Measurements from ENCODE around the gene PRICKLE3. TPM values are rescaled to one million over a fixed set of nuclear protein-coding genes. Genes with fewer than 3 reads are reported as not detected.
A peak's percentile ranks its signal among the peaks of the same experiment; 100 is the strongest.
"Not testable (repeated sequence)": the region's sequence is repeated elsewhere in the genome, so short reads cannot be mapped to it uniquely, and the experiment has no call there.

The PRICKLE3 gene
- total RNA-seq, 3 donors from 2014 or later = 9.2 to 11.7 (median 10.3) TPM

GRCh38 chrX:49164589-49165360 is 21.4 kb downstream of the PRICKLE3 start:
- DNase-seq (no peak), ATAC-seq (no peak)
- H3K4me1 Mint-ChIP-seq (ENCODE audit: low read depth) = peaks cover 28% of the 10 kb centered on the region
- H3K4me3 Mint-ChIP-seq = no peak overlapping the region
- no peaks in the 10 kb centered on the region for H3K9me3 Mint-ChIP-seq
- no peaks in the 10 kb centered on the region for H3K27me3 Mint-ChIP-seq (ENCODE audit: low read depth)
- no peaks in the 10 kb centered on the region for H3K36me3 Mint-ChIP-seq (ENCODE audit: insufficient read depth)

- peaks cover 28% of the 10 kb centered on the region for H3K4me1 Mint-ChIP-seq (ENCODE audit: low read depth)
- peak; percentile 73 for DNase-seq
- peak; percentile 69 to 75 for ATAC-seq
- H3K36me3 Mint-ChIP-seq (ENCODE audit: insufficient read depth) = no peaks in the 10 kb centered on the region
- H3K27me3 Mint-ChIP-seq (ENCODE audit: low read depth) = no peaks in the 10 kb centered on the region
- no peaks in the 10 kb centered on the region for H3K9me3 Mint-ChIP-seq
- peak overlapping the region; percentile 79 for H3K4me3 Mint-ChIP-seq
Observed at GRCh38 chrX:49163555-49164419, 22.4 kb downstream of the PRICKLE3 start.

- no peaks in the 10 kb centered on the region for H3K9me3 Mint-ChIP-seq
- ATAC-seq = no peak
- peak within 1 kb of the TSS; percentile 66 for H3K4me3 Mint-ChIP-seq
Observed at GRCh38 chrX:49162620-49163019, 23.6 kb downstream of the PRICKLE3 start, which contains the start of gene MAGIX. MAGIX (plus strand) TSS chrX:49162758; CDS start chrX:49162890, 132 bp downstream.

GRCh38 chrX:49161632-49162031 is 24.5 kb downstream of the PRICKLE3 start:
- no peak for DNase-seq
- Mint-ChIP-seq H3K36me3 (ENCODE audit: insufficient read depth) (no peaks in the 10 kb centered on the region), H3K4me1 (ENCODE audit: low read depth) (peaks cover 14% of the 10 kb centered on the region), H3K4me3 (no peak overlapping the region), H3K9me3 (no peaks in the 10 kb centered on the region), H3K27me3 (ENCODE audit: low read depth) (no peaks in the 10 kb centered on the region)
- no peak for ATAC-seq

More at GRCh38 chrX:49162620-49163019, 23.6 kb downstream of the PRICKLE3 start, which contains the start of gene MAGIX:
- H3K36me3 Mint-ChIP-seq (ENCODE audit: insufficient read depth) = no peaks in the 10 kb centered on the region
- DNase-seq = no peak
- peaks cover 22% of the 10 kb centered on the region for H3K4me1 Mint-ChIP-seq (ENCODE audit: low read depth)
- H3K27me3 Mint-ChIP-seq (ENCODE audit: low read depth) = no peaks in the 10 kb centered on the region

GRCh38 chrX:49160908-49161307 is 25.3 kb downstream of the PRICKLE3 start:
- ATAC-seq = no peak
- no peak for DNase-seq

GRCh38 chrX:49157194-49157593 is 29.0 kb downstream of the PRICKLE3 start:
- Mint-ChIP-seq H3K4me3 (no peak overlapping the region), H3K9me3 (no peaks in the 10 kb centered on the region)

More at GRCh38 chrX:49160908-49161307, 25.3 kb downstream of the PRICKLE3 start:
- no peak overlapping the region for H3K4me3 Mint-ChIP-seq
- H3K27me3 Mint-ChIP-seq (ENCODE audit: low read depth) = no peaks in the 10 kb centered on the region
- H3K36me3 Mint-ChIP-seq (ENCODE audit: insufficient read depth) = no peaks in the 10 kb centered on the region
- peaks cover 14% of the 10 kb centered on the region for H3K4me1 Mint-ChIP-seq (ENCODE audit: low read depth)
- no peaks in the 10 kb centered on the region for H3K9me3 Mint-ChIP-seq

GRCh38 chrX:49155900-49156837 is 30.0 kb downstream of the PRICKLE3 start:
- Mint-ChIP-seq H3K4me3 (peak overlapping the region; percentile 84), H3K27me3 (ENCODE audit: low read depth) (no peaks in the 10 kb centered on the region), H3K36me3 (ENCODE audit: insufficient read depth) (no peaks in the 10 kb centered on the region), H3K4me1 (ENCODE audit: low read depth) (peaks cover 16% of the 10 kb centered on the region), H3K9me3 (no peaks in the 10 kb centered on the region)
- peak; percentile 79 for DNase-seq
- ATAC-seq = peak; percentile 92 to 94

More at GRCh38 chrX:49157194-49157593, 29.0 kb downstream of the PRICKLE3 start:
- Mint-ChIP-seq H3K4me1 (ENCODE audit: low read depth) (peaks cover 16% of the 10 kb centered on the region), H3K27me3 (ENCODE audit: low read depth) (no peaks in the 10 kb centered on the region), H3K36me3 (ENCODE audit: insufficient read depth) (no peaks in the 10 kb centered on the region)
- ATAC-seq (no peak), DNase-seq (no peak)

- peak; percentile 12 to 25 for ATAC-seq
- DNase-seq = no peak
- H3K4me3 Mint-ChIP-seq = peak overlapping the region; percentile 84
- no peaks in the 10 kb centered on the region for H3K36me3 Mint-ChIP-seq (ENCODE audit: insufficient read depth)
- H3K9me3 Mint-ChIP-seq = no peaks in the 10 kb centered on the region
- peaks cover 16% of the 10 kb centered on the region for H3K4me1 Mint-ChIP-seq (ENCODE audit: low read depth)
- no peaks in the 10 kb centered on the region for H3K27me3 Mint-ChIP-seq (ENCODE audit: low read depth)
Observed at GRCh38 chrX:49155243-49155899, 30.8 kb downstream of the PRICKLE3 start.

- ATAC-seq (no peak), DNase-seq (no peak)
- Mint-ChIP-seq H3K36me3 (ENCODE audit: insufficient read depth) (no peaks in the 10 kb centered on the region), H3K4me3 (no peak overlapping the region), H3K4me1 (ENCODE audit: low read depth) (peaks cover 16% of the 10 kb centered on the region), H3K27me3 (ENCODE audit: low read depth) (no peaks in the 10 kb centered on the region), H3K9me3 (no peaks in the 10 kb centered on the region)
Observed at GRCh38 chrX:49153467-49153866, 32.7 kb downstream of the PRICKLE3 start.

GRCh38 chrX:49149291-49149690 is 36.9 kb downstream of the PRICKLE3 start:
- not testable (repeated sequence) for H3K27me3 Mint-ChIP-seq (ENCODE audit: low read depth); H3K4me3 Mint-ChIP-seq; ATAC-seq; H3K36me3 Mint-ChIP-seq (ENCODE audit: insufficient read depth); DNase-seq; H3K9me3 Mint-ChIP-seq; H3K4me1 Mint-ChIP-seq (ENCODE audit: low read depth)

GRCh38 chrX:49148390-49149100 is 37.6 kb downstream of the PRICKLE3 start:
- not testable (repeated sequence) for DNase-seq; H3K27me3 Mint-ChIP-seq (ENCODE audit: low read depth); H3K4me1 Mint-ChIP-seq (ENCODE audit: low read depth); H3K4me3 Mint-ChIP-seq; ATAC-seq; H3K9me3 Mint-ChIP-seq; H3K36me3 Mint-ChIP-seq (ENCODE audit: insufficient read depth)

GRCh38 chrX:49147936-49148335 is 38.2 kb downstream of the PRICKLE3 start:
- no peaks in the 10 kb centered on the region for H3K4me1 Mint-ChIP-seq (ENCODE audit: low read depth)
- no peaks in the 10 kb centered on the region for H3K9me3 Mint-ChIP-seq
- ATAC-seq (no peak), DNase-seq (no peak)
- H3K27me3 Mint-ChIP-seq (ENCODE audit: low read depth) = no peaks in the 10 kb centered on the region
- H3K36me3 Mint-ChIP-seq (ENCODE audit: insufficient read depth) = no peaks in the 10 kb centered on the region
- no peak overlapping the region for H3K4me3 Mint-ChIP-seq

GRCh38 chrX:49147282-49147681 is 38.9 kb downstream of the PRICKLE3 start:
- Mint-ChIP-seq H3K27me3 (ENCODE audit: low read depth) (no peaks in the 10 kb centered on the region), H3K9me3 (no peaks in the 10 kb centered on the region), H3K36me3 (ENCODE audit: insufficient read depth) (no peaks in the 10 kb centered on the region), H3K4me3 (no peak overlapping the region), H3K4me1 (ENCODE audit: low read depth) (no peaks in the 10 kb centered on the region)
- no peak for DNase-seq
- no peak for ATAC-seq

All from activated T-cell treated with anti-CD3 and anti-CD28 coated beads, Interleukin-2, amount 50 U/mL, for 4 hours (primary cell).